ENCODE results near the gene ECI2. TPM values are rescaled to one million over a fixed set of nuclear protein-coding genes. Genes with fewer than 3 reads are reported as not detected.
A peak's percentile ranks its signal among the peaks of the same experiment; 100 is the strongest.

ECI2 gene
- total and polyA plus RNA-seq, 10 donors, result 25.9 to 61.0 (median 34.7) TPM

DNA sequence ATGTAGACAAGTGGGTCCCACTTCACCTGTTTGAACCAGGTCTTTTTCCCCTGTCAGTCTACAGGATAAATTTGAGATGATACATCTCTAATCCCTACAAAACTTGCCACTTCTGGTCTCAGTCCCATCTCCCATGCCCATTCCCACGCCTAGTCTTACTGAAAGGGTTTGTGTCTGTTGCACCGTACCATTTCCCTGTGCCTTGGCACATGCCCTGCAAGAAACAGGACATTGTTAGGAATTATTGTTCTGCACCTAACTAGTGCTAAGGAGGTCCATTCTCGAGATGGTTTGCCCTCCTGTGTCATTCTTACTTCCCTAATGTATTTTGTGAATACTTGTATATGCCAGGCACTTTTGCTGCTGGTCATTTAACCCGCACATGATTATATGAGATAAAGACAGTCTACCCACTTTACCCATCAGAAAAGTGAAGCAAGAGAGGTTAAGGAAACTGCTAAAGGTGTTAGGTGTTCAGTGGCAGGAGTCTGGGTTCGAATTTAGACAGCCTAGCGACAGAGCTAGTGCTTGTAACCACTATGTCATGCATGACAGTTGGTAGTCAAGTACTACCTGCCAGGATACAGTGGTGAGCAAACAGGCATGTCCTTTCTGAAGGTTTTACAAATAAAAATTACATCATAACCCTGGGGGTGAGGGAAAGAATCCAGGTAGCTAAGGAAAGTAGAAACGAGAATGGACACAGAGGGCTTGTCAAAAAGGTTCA lies 69.2 kb downstream of the ECI2 start:
- peaks cover 0 to 50% (median 48%) of the 10 kb centered on the region in 6 donors for H3K36me3 ChIP-seq
- TF ChIP-seq POLR2AphosphoS5 (IDR thresholded peaks at IDR 0.05), result peak in 1 of 3 donors; percentile 6
- TF ChIP-seq, protein P1, sequence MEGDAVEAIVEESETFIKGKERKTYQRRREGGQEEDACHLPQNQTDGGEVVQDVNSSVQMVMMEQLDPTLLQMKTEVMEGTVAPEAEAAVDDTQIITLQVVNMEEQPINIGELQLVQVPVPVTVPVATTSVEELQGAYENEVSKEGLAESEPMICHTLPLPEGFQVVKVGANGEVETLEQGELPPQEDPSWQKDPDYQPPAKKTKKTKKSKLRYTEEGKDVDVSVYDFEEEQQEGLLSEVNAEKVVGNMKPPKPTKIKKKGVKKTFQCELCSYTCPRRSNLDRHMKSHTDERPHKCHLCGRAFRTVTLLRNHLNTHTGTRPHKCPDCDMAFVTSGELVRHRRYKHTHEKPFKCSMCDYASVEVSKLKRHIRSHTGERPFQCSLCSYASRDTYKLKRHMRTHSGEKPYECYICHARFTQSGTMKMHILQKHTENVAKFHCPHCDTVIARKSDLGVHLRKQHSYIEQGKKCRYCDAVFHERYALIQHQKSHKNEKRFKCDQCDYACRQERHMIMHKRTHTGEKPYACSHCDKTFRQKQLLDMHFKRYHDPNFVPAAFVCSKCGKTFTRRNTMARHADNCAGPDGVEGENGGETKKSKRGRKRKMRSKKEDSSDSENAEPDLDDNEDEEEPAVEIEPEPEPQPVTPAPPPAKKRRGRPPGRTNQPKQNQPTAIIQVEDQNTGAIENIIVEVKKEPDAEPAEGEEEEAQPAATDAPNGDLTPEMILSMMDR (IDR thresholded peaks at IDR 0.05 in 8 of 11, conservative IDR thresholded peaks at IDR 0.05 in 3 of 11), result no peak
- intact Hi-C loops (cut with DNase I; ENCODE audit: low total_unique reads), result loop anchor here (10.0 kb wide), 1 partner anchor 49 kb away; no protein-coding TSS in a partner anchor
- no peak overlapping the region for H3K27ac ChIP-seq
- no peak for DNase-seq
- H3K4me3 ChIP-seq, result no peak overlapping the region
- WGBS, 5 donors, result 74 to 95% (median 83%) methylated on average over 7 of the region's 7 CpGs
- no peaks in the 10 kb centered on the region for H3K4me1 ChIP-seq
- no peaks in the 10 kb centered on the region for H3K9me3 ChIP-seq
- H3K27me3 ChIP-seq (replicated peaks in 1 of 7), result no peaks in the 10 kb centered on the region

Other genes starting within 250 kb of the ECI2 start
- not detected for gene FAM217A, start 56.4 kb downstream of the ECI2 start, total RNA-seq
- gene FAM217A, start 56.4 kb downstream of the ECI2 start, polyA plus RNA-seq, result not detected